Naive thymus-derived CD8-positive, alpha-beta T cell (primary cell): ENCODE results near the gene ARHGAP8. TPM values are rescaled to one million over a fixed set of nuclear protein-coding genes. Genes with fewer than 3 reads are reported as not detected.
A peak's percentile ranks its signal among the peaks of the same experiment; 100 is the strongest.

ENCODE experiments used
- ATAC-seq, 2 donors: fragments of 150-1000 bp; cut with Tn5 transposase in 1 of 2; sonication (Bioruptor Pico), chemical (Tn5 transposase) in 1 of 2; 1 replicate in 1 of 2; 2 replicates in 1 of 2; pipeline ENCODE4 v1.10.0; 2021; ENCODE audit warnings: mild to moderate bottlenecking in 2 of 2, moderate library complexity in 2 of 2
- POLR2A ChIA-PET: fragments of 350-600 bp; sonication (Branson Sonifier 250); formaldehyde crosslinking; loops from one replicate; lab custom pipeline; 2021; ENCODE audit warnings: antibody characterized with exemption; lab: Charles Lee
- DNase-seq, 10 donors: peaks; one replicate each; pipeline versions ENCODE4 v3.0.0 to v3.0.0-alpha.2; 2020 to 2022
- H3K27ac Mint-ChIP-seq, 10 donors: one replicate each; pipeline ENCODE4 v1.8.0; 2020 to 2022; ENCODE audit warnings: mild to moderate bottlenecking in 10 of 10, mixed read lengths in 10 of 10, moderate library complexity in 4 of 10, inconsistent platforms in 1 of 10
- H3K27me3 Mint-ChIP-seq, 5 donors: one replicate each; pipeline ENCODE4 v1.8.0; 2021 to 2022; ENCODE audit warnings: mixed read lengths in 5 of 5
- H3K36me3 Mint-ChIP-seq, 3 donors: one replicate each; pipeline ENCODE4 v1.8.0; 2020 to 2022; ENCODE audit warnings: mixed read lengths in 3 of 3, mild to moderate bottlenecking in 2 of 3, inconsistent platforms in 1 of 3
- H3K4me1 Mint-ChIP-seq, 4 donors: one replicate each; pipeline ENCODE4 v1.8.0; 2021 to 2022; ENCODE audit warnings: mixed read lengths in 4 of 4
- H3K4me3 Mint-ChIP-seq, 10 donors: one replicate each; pipeline ENCODE4 v1.8.0; 2020 to 2022; ENCODE audit warnings: mild to moderate bottlenecking in 10 of 10, mixed read lengths in 10 of 10, moderate library complexity in 6 of 10, inconsistent platforms in 1 of 10
- H3K9me3 Mint-ChIP-seq, 9 donors: one replicate each; pipeline ENCODE4 v1.8.0; 2020 to 2022; ENCODE audit warnings: mixed read lengths in 9 of 9, mild to moderate bottlenecking in 3 of 9, inconsistent platforms in 1 of 9, moderate library complexity in 1 of 9
- polyA plus RNA-seq, 3 donors: library from polyadenylated mRNA; unstranded; fragments of 300-500 nt; fragmentation: Illumina TruSeq; gene quantifications; one replicate each; pipeline ENCODE4 v1.2.3, GENCODE V29; 2021
- total RNA-seq, 8 experiments: library from RNA in 2 of 8; stranded (reverse) in 2 of 8; gene quantifications; one replicate each; pipeline ENCODE4 v1.2.3 and lab custom pipeline; 2021 to 2026

The ARHGAP8 gene
- total and polyA plus RNA-seq, 5 experiments from 2014 or later = 0.19 to 4.8 (median 2.5) TPM; not detected in 2

GRCh38 chr22:44711690-44712555 lies 40.5 kb upstream of the ARHGAP8 start:
- no peaks in the 10 kb centered on the region for H3K9me3 Mint-ChIP-seq
- DNase-seq = no peak
- no peaks in the 10 kb centered on the region for H3K27me3 Mint-ChIP-seq
- POLR2A ChIA-PET = interaction anchor here (0.5 kb wide), 1 partner anchor 1590 kb away, joined by 3 read pairs; no protein-coding TSS in a partner anchor
- H3K27ac Mint-ChIP-seq = peak overlapping the region in 8 of 10 donors; percentile 65 to 98 (median 94)
- H3K4me3 Mint-ChIP-seq = peak overlapping the region in 6 of 10 donors; percentile 9 to 93 (median 57)
- peaks cover 25 to 60% (median 57%) of the 10 kb centered on the region in 4 donors for H3K4me1 Mint-ChIP-seq
- ATAC-seq = no peak
- peaks cover 0 to 28% (median 0%) of the 10 kb centered on the region in 3 donors for H3K36me3 Mint-ChIP-seq

- Mint-ChIP-seq H3K9me3 (no peaks in the 10 kb centered on the region), H3K4me1 (peaks cover 23 to 55% (median 51%) of the 10 kb centered on the region in 4 donors), H3K27ac (peak overlapping the region in 6 of 10 donors; percentile 5 to 87 (median 44)), H3K36me3 (peaks cover 0 to 39% (median 0%) of the 10 kb centered on the region in 3 donors), H3K27me3 (no peaks in the 10 kb centered on the region), H3K4me3 (peak overlapping the region in 1 of 10 donors; percentile 85)
- no peak for DNase-seq
- POLR2A ChIA-PET = interaction anchor here (0.7 kb wide), 1 partner anchor 16 kb away, joined by 3 read pairs; no protein-coding TSS in a partner anchor
- no peak for ATAC-seq
These were observed 39.4 kb upstream of the ARHGAP8 start for GRCh38 chr22:44712962-44713361.

- POLR2A ChIA-PET = interaction anchor here (0.5 to 0.6 kb wide), 2 partner anchors 8 to 584 kb away, joined by 3 read pairs; no protein-coding TSS in a partner anchor
- no peaks in the 10 kb centered on the region for H3K9me3 Mint-ChIP-seq
- H3K4me1 Mint-ChIP-seq = peaks cover 21 to 49% (median 43%) of the 10 kb centered on the region in 4 donors
- H3K4me3 Mint-ChIP-seq = no peak overlapping the region
- H3K27me3 Mint-ChIP-seq = no peaks in the 10 kb centered on the region
- DNase-seq (no peak), ATAC-seq (no peak)
- H3K27ac Mint-ChIP-seq = peak overlapping the region in 3 of 10 donors; percentile 39 to 74 (median 47)
- H3K36me3 Mint-ChIP-seq = peaks cover 0 to 47% (median 0%) of the 10 kb centered on the region in 3 donors
These were observed 37.5 kb upstream of the ARHGAP8 start for GRCh38 chr22:44714703-44715350.

GRCh38 chr22:44718418-44718817 lies 34.0 kb upstream of the ARHGAP8 start:
- Mint-ChIP-seq H3K9me3 (no peaks in the 10 kb centered on the region), H3K36me3 (peaks cover 0 to 65% (median 0%) of the 10 kb centered on the region in 3 donors), H3K4me1 (peaks cover 6 to 22% (median 19%) of the 10 kb centered on the region in 4 donors), H3K4me3 (no peak overlapping the region), H3K27ac (peak overlapping the region in 3 of 10 donors; percentile 35 to 68 (median 48)), H3K27me3 (no peaks in the 10 kb centered on the region)
- ATAC-seq = no peak
- DNase-seq = no peak
- POLR2A ChIA-PET = interaction anchor here (0.9 kb wide), 1 partner anchor 11 kb away, joined by 4 read pairs; no protein-coding TSS in a partner anchor

GRCh38 chr22:44719586-44720368 lies 32.6 kb upstream of the ARHGAP8 start:
- peak overlapping the region in 2 of 10 donors; percentile 10 to 63 for H3K27ac Mint-ChIP-seq
- POLR2A ChIA-PET = interaction anchor here (0.6 kb wide), 1 partner anchor 179 kb away, joined by 3 read pairs; no protein-coding TSS in a partner anchor
- no peaks in the 10 kb centered on the region for H3K9me3 Mint-ChIP-seq
- H3K27me3 Mint-ChIP-seq = no peaks in the 10 kb centered on the region
- no peak for DNase-seq
- ATAC-seq = no peak
- H3K36me3 Mint-ChIP-seq = peaks cover 0 to 64% (median 3%) of the 10 kb centered on the region in 3 donors
- peaks cover 4 to 21% (median 15%) of the 10 kb centered on the region in 4 donors for H3K4me1 Mint-ChIP-seq
- H3K4me3 Mint-ChIP-seq = no peak overlapping the region

- DNase-seq (no peak), ATAC-seq (no peak)
- Mint-ChIP-seq H3K36me3 (peaks cover 0 to 69% (median 3%) of the 10 kb centered on the region in 3 donors), H3K27ac (peak overlapping the region in 3 of 10 donors; percentile 19 to 40 (median 29)), H3K27me3 (no peaks in the 10 kb centered on the region), H3K4me3 (no peak overlapping the region), H3K9me3 (no peaks in the 10 kb centered on the region), H3K4me1 (peaks cover 6 to 21% (median 14%) of the 10 kb centered on the region in 4 donors)
- POLR2A ChIA-PET = no interaction called here
These were observed 31.2 kb upstream of the ARHGAP8 start for GRCh38 chr22:44721213-44721612.

- POLR2A ChIA-PET = interaction anchor here (0.7 kb wide), 1 partner anchor 8 kb away, joined by 3 read pairs; no protein-coding TSS in a partner anchor
These were observed 29.8 kb upstream of the ARHGAP8 start for GRCh38 chr22:44722611-44723010.

GRCh38 chr22:44723801-44724200 lies 28.6 kb upstream of the ARHGAP8 start:
- Mint-ChIP-seq H3K4me3 (no peak overlapping the region), H3K36me3 (peaks cover 0 to 57% (median 3%) of the 10 kb centered on the region in 3 donors), H3K27me3 (no peaks in the 10 kb centered on the region), H3K4me1 (peaks cover 1 to 22% (median 9%) of the 10 kb centered on the region in 4 donors), H3K9me3 (no peaks in the 10 kb centered on the region), H3K27ac (peak overlapping the region in 2 of 10 donors; percentile 9 to 82)
- DNase-seq (no peak), ATAC-seq (no peak)
- POLR2A ChIA-PET = interaction anchor here (1.1 kb wide), 1 partner anchor 13 kb away, joined by 3 read pairs; no protein-coding TSS in a partner anchor

More at GRCh38 chr22:44722611-44723010, 29.8 kb upstream of the ARHGAP8 start:
- Mint-ChIP-seq H3K36me3 (peaks cover 0 to 65% (median 3%) of the 10 kb centered on the region in 3 donors), H3K4me1 (peaks cover 6 to 24% (median 13%) of the 10 kb centered on the region in 4 donors), H3K4me3 (no peak overlapping the region), H3K9me3 (no peaks in the 10 kb centered on the region), H3K27me3 (no peaks in the 10 kb centered on the region), H3K27ac (no peak overlapping the region)
- DNase-seq = no peak
- ATAC-seq = no peak

GRCh38 chr22:44724416-44724815 lies 28.0 kb upstream of the ARHGAP8 start:
- H3K36me3 Mint-ChIP-seq = peaks cover 0 to 53% (median 3%) of the 10 kb centered on the region in 3 donors
- POLR2A ChIA-PET = no interaction called here
- peaks cover 4 to 26% (median 12%) of the 10 kb centered on the region in 4 donors for H3K4me1 Mint-ChIP-seq
- no peaks in the 10 kb centered on the region for H3K9me3 Mint-ChIP-seq
- DNase-seq = no peak
- H3K27me3 Mint-ChIP-seq = no peaks in the 10 kb centered on the region
- no peak overlapping the region for H3K4me3 Mint-ChIP-seq
- no peak for ATAC-seq
- peak overlapping the region in 4 of 10 donors; percentile 36 to 82 (median 67) for H3K27ac Mint-ChIP-seq

GRCh38 chr22:44724859-44725258 lies 27.5 kb upstream of the ARHGAP8 start:
- H3K27me3 Mint-ChIP-seq = no peaks in the 10 kb centered on the region
- peaks cover 4 to 26% (median 13%) of the 10 kb centered on the region in 4 donors for H3K4me1 Mint-ChIP-seq
- ATAC-seq (no peak), DNase-seq (no peak)
- H3K4me3 Mint-ChIP-seq = no peak overlapping the region
- H3K9me3 Mint-ChIP-seq = no peaks in the 10 kb centered on the region
- peaks cover 0 to 53% (median 3%) of the 10 kb centered on the region in 3 donors for H3K36me3 Mint-ChIP-seq
- POLR2A ChIA-PET = no interaction called here
- peak overlapping the region in 2 of 10 donors; percentile 18 to 82 for H3K27ac Mint-ChIP-seq

GRCh38 chr22:44726439-44726838 lies 25.9 kb upstream of the ARHGAP8 start:
- no peak overlapping the region for H3K4me3 Mint-ChIP-seq
- POLR2A ChIA-PET = no interaction called here
- no peaks in the 10 kb centered on the region for H3K27me3 Mint-ChIP-seq
- H3K36me3 Mint-ChIP-seq = peaks cover 0 to 42% (median 3%) of the 10 kb centered on the region in 3 donors
- no peak for ATAC-seq
- H3K27ac Mint-ChIP-seq = no peak overlapping the region
- peaks cover 3 to 23% (median 14%) of the 10 kb centered on the region in 4 donors for H3K4me1 Mint-ChIP-seq
- no peak for DNase-seq
- no peaks in the 10 kb centered on the region for H3K9me3 Mint-ChIP-seq
